K562 (cell line): ENCODE results near the gene NTN1. TPM values are rescaled to one million over a fixed set of nuclear protein-coding genes. Genes with fewer than 3 reads are reported as not detected.

Experiments
- ATAC-seq: fragments of 200-7000 bp; cut with Tn5 transposase; 3 replicates; pipeline ENCODE4 v1.9.1; 2020; ENCODE audit warnings: moderate library complexity
- BruUV-seq: library from RNA; stranded (reverse); fragments of 400-500 nt; replicated peaks from 2 replicates; lab custom pipeline; 2021; lab: Mats Ljungman, UMichigan
- CTCF ChIA-PET: fragments of 300-600 bp; formaldehyde crosslinking; extraction: SDS; loops from one replicate; lab custom pipeline; 2021; ENCODE audit warnings: low intra/inter-chr PET ratio; lab: Yijun Ruan, JAX
- POLR2A ChIA-PET: fragments of 300-600, 350-650 bp; sonication (Branson Sonifier 250); formaldehyde crosslinking; extraction: SDS; loops from one replicate; lab custom pipeline; 2021; ENCODE audit warnings: antibody characterized with exemption, inconsistent platforms; lab: Yijun Ruan, JAX
- DNase-seq, 4 experiments: peaks; one replicate each; pipeline versions ENCODE4 v3.0.0 to v3.0.0-alpha.2; 2011 to 2018; ENCODE audit warnings: low spot score in 3 of 4, mixed read lengths in 3 of 4; ENCODE audit errors: extremely low read depth in 1 of 4
- FAIRE-seq: peaks from 2 replicates; lab custom pipeline; 2011; peaks lifted over from hg19 to GRCh38; lab: Jason Lieb, UNC
- H2AFZ ChIP-seq: 2 replicates; pipeline ENCODE4 v1.6.0; 2011; ENCODE audit warnings: low read depth, low read length, control low read depth, inconsistent platforms
- H3K27ac ChIP-seq: fragments of 200-600 bp; 3 replicates; pipeline ENCODE4 v1.8.0; 2011; ENCODE audit warnings: low read depth, mild to moderate bottlenecking, control low read depth, inconsistent platforms, low read length, moderate library complexity, mixed read lengths; ENCODE audit errors: extremely low read depth
- H3K27me3 ChIP-seq, 2 experiments: fragments of 300-600 bp in 1 of 2; 2 replicates in 1 of 2; 3 replicates in 1 of 2; pipeline versions ENCODE4 v1.6.0 to v1.8.0; 2011; ENCODE audit warnings: inconsistent platforms in 2 of 2, low read length in 2 of 2, mild to moderate bottlenecking in 1 of 2, mixed read lengths in 1 of 2, moderate library complexity in 1 of 2; ENCODE audit not compliant: control insufficient read depth in 2 of 2, insufficient read depth in 2 of 2
- H3K36me3 ChIP-seq: fragments of 300-600 bp; 3 replicates; pipeline ENCODE4 v1.8.0; 2011; ENCODE audit warnings: mild to moderate bottlenecking, low read length, inconsistent platforms; ENCODE audit not compliant: control insufficient read depth, insufficient read depth
- H3K4me1 ChIP-seq, 2 experiments: fragments of 200-600 bp in 1 of 2; replicated peaks in 1 of 2; 2 replicates in 1 of 2; 3 replicates in 1 of 2; pipeline versions ENCODE4 v1.5.1 to v1.8.0; 2011; ENCODE audit warnings: inconsistent platforms in 2 of 2, low read length in 2 of 2, mild to moderate bottlenecking in 1 of 2, mixed read lengths in 1 of 2, moderate library complexity in 1 of 2; ENCODE audit not compliant: control insufficient read depth in 2 of 2, insufficient read depth in 2 of 2
- H3K4me2 ChIP-seq: 2 replicates; pipeline ENCODE4 v1.6.1; 2011; ENCODE audit warnings: low read length, control low read depth, inconsistent platforms, mixed read lengths; ENCODE audit not compliant: insufficient read depth
- H3K4me3 ChIP-seq: fragments of 200-600 bp; sonication (generic), shearing (Covaris generic); 2 replicates; pipeline ENCODE4 v1.5.1; 2016; ENCODE audit warnings: control low read depth, inconsistent platforms
- H3K79me2 ChIP-seq: fragments of 200-600 bp; 3 replicates; pipeline ENCODE4 v1.8.0; 2011; ENCODE audit warnings: low read length, inconsistent platforms; ENCODE audit not compliant: control insufficient read depth, insufficient read depth
- H3K9ac ChIP-seq, 2 experiments: 2 replicates each; pipeline versions ENCODE4 v1.6.0 to v1.6.1; 2011; ENCODE audit warnings: low read depth in 2 of 2, low read length in 2 of 2, control low read depth in 1 of 2, inconsistent platforms in 1 of 2, mild to moderate bottlenecking in 1 of 2, mixed read lengths in 1 of 2; ENCODE audit not compliant: insufficient read depth in 1 of 2
- H3K9me1 ChIP-seq: one replicate; pipeline ENCODE4 v1.6.0; 2011; ENCODE audit warnings: inconsistent platforms, mild to moderate bottlenecking, low read length, moderate library complexity; ENCODE audit not compliant: control insufficient read depth, insufficient read depth
- H3K9me3 ChIP-seq: replicated peaks from 2 replicates; pipeline ENCODE4 v1.5.1; 2011; ENCODE audit warnings: low read depth, low read length, inconsistent platforms; ENCODE audit not compliant: control insufficient read depth, insufficient read depth
- H4K20me1 ChIP-seq: replicated peaks from 2 replicates; pipeline ENCODE4 v1.6.1; 2011; ENCODE audit warnings: low read length, inconsistent platforms, mixed read lengths; ENCODE audit not compliant: control insufficient read depth, insufficient read depth
- ASH1L ChIP-seq: fragments of 450-650 bp; IDR thresholded peaks from 2 replicates; pipeline ENCODE4 v1.6.1; 2018; ENCODE audit warnings: borderline replicate concordance, mild to moderate bottlenecking, low read depth; ENCODE audit not compliant: partially characterized antibody
- CREB1 ChIP-seq, 2 experiments: sonication (generic) in 1 of 2; formaldehyde crosslinking in 1 of 2; IDR thresholded peaks; 2 replicates each; pipeline versions ENCODE4 v1.6.1 to v1.8.0; 2012 to 2022; ENCODE audit warnings: inconsistent platforms in 1 of 2, mild to moderate bottlenecking in 1 of 2, missing genetic modification reagents in 1 of 2, moderate library complexity in 1 of 2
- DIDO1 ChIP-seq: fragments of 450-650 bp; IDR thresholded peaks from 2 replicates; pipeline ENCODE4 v1.6.1; 2016; ENCODE audit warnings: low read depth, missing biosample characterization, missing genetic modification characterization
- NR1H2 ChIP-seq: sonication (generic); formaldehyde crosslinking; IDR thresholded peaks from 2 replicates; pipeline ENCODE4 v1.4.0; 2020; ENCODE audit warnings: mild to moderate bottlenecking, missing genetic modification reagents
- OTX1 ChIP-seq: fragments of 450-650 bp; formaldehyde crosslinking; IDR thresholded peaks from 2 replicates; pipeline ENCODE4 v1.4.0; 2022; ENCODE audit warnings: mild to moderate bottlenecking
- POLR2A ChIP-seq: fragments of 450-650 bp; conservative IDR thresholded peaks from 2 replicates; pipeline ENCODE4 v1.6.1; 2016
- SREBF1 ChIP-seq: fragments of 150-350 bp; IDR thresholded peaks from 2 replicates; pipeline ENCODE4 v1.6.1; 2014; ENCODE audit warnings: antibody characterized with exemption, low read depth, low read length, borderline replicate concordance
- TEAD4 ChIP-seq, 2 experiments: sonication (generic) in 1 of 2; formaldehyde crosslinking in 1 of 2; IDR thresholded peaks; 2 replicates each; pipeline versions ENCODE4 v1.6.1 to v1.8.0; 2012 to 2022; ENCODE audit warnings: borderline replicate concordance in 1 of 2, inconsistent platforms in 1 of 2, low read length in 1 of 2, mild to moderate bottlenecking in 1 of 2, missing genetic modification reagents in 1 of 2
- XRCC3 ChIP-seq: fragments of 450-650 bp; IDR thresholded peaks from 2 replicates; pipeline ENCODE4 v1.6.1; 2017; ENCODE audit warnings: mild to moderate bottlenecking, moderate library complexity
- WGBS: fragments of 100-300 bp; shearing (Covaris generic); methylation state at CpG from one replicate; pipeline ENCODE4 v1.1.6; 2016; ENCODE audit warnings: low coverage, mixed read lengths; ENCODE audit not compliant: insufficient coverage; ENCODE audit errors: missing lambda C conversion rate; 5-methylcytosine and 5-hydroxymethylcytosine counted together
- in situ Hi-C: fragments of 300-500 bp; cut with MboI; formaldehyde crosslinking; loops from 4 replicates; pipeline ENCODE4 v1.15.0; 2018; ENCODE audit warnings: inconsistent platforms, mixed read lengths
- intact Hi-C: fragments of 100-400 bp; cut with micrococcal nuclease; formaldehyde crosslinking; loops from 2 replicates; pipeline ENCODE4 v1.14.2; 2022
- polyA plus RNA-seq, 8 experiments: library from polyadenylated mRNA; depleted of rRNA in 4 of 8; stranded (reverse) in 5 of 8; unstranded in 3 of 8; fragments of >200 nt; fragmentation: Nextera tagmentation in 2 of 8; fragmentation: Illumina TruSeq in 1 of 8; extraction: Ambion mirVana in 2 of 8; extraction: Trizol in 1 of 8; gene quantifications; 2 replicates each; pipeline versions ENCODE4 v1.2.1 to v1.2.3, GENCODE V29; 2011 to 2014; ENCODE audit warnings: inconsistent platforms in 1 of 8, missing spikeins in 1 of 8
- total RNA-seq, 7 experiments: library from RNA; depleted of rRNA in 6 of 7; stranded (reverse); fragments of >200 nt in 6 of 7; fragmentation: Illumina TruSeq in 2 of 7; extraction: Trizol in 2 of 7; gene quantifications; 2 replicates each; pipeline versions ENCODE4 v1.2.1 to v1.2.3, GENCODE V29; 2011 to 2021; ENCODE audit warnings: low replicate concordance in 1 of 7
- TF ChIP-seq, protein P1 (sequence below): sonication (generic); formaldehyde crosslinking; IDR thresholded peaks from 2 replicates; pipeline ENCODE4 v1.8.0; 2022; ENCODE audit warnings: missing genetic modification reagents, mild to moderate bottlenecking, moderate library complexity, borderline replicate concordance
- TF ChIP-seq, protein P2 (sequence below): sonication (generic); formaldehyde crosslinking; IDR thresholded peaks from 2 replicates; pipeline ENCODE4 v1.4.0; 2020; ENCODE audit warnings: mild to moderate bottlenecking, missing genetic modification reagents
- TF ChIP-seq, protein P3 (sequence below): fragments of 200-800 bp; sonication (Bioruptor generic); IDR thresholded peaks from 2 replicates; pipeline ENCODE4 v1.6.1; 2017; ENCODE audit warnings: missing genetic modification characterization, missing compliant biosample characterization

The NTN1 gene
- total and polyA plus RNA-seq, 9 of the 15 experiments (the other 6 are each of a cell fraction or from before 2014, with no cell fraction given), result 0.02 TPM; not detected in 8

DNA sequence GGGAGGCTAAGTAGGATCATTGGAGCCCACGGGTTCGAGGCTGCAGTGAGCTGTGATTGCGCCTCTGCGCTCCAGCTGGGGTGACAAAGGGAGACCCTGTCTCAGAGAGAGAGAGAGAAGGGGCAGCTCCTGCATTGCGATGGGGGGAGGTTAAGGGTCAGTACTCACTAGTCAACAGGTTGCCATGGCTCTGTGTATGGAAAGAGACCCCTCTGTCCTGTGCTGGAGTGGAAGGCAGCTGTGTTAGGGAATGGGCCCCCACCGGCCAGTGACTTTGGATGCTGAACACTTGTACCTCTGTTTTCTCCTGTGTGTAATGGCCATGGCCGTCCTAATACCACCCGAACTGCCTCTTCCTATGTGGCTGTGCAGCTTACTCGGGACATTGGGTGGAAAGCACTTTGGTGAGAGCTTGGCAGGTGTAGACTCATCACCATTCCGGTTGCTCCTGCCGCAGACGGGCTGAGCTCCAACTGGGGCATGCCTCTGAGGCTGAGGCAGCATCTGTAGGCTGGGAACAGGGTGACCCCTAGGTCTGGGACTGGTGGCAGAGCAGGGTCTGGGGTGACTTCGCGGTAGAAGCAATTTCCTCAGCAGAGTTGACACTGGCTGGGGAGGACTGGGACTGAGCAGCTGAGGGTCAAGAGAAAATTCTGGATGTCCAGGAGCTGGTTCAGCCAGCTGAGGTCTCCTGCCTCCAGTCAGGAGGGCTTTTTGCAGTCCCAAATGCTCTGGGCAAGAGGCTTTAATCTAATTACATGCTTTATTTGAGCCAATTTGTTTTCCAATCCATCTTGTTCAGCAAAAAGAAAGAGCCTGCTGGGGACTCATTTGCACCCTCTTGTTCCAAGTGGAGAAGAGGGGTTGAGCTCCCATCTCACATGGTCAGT lies 184.5 kb downstream of the NTN1 start:
- POLR2A ChIA-PET, result no interaction called here
- DNase-seq (no peak), ATAC-seq (no peak), FAIRE-seq (no peak)
- Histone ChIP-seq H3K4me3 (no peak overlapping the region), H3K27me3 (peaks cover 2 to 17% of the 10 kb centered on the region in 2 experiments; a peak in 2 of 5 replicates), H3K9me1 (no peaks in the 10 kb centered on the region), H3K27ac (no peak overlapping the region), H4K20me1 (no peaks in the 10 kb centered on the region), H2AFZ (no peak overlapping the region), H3K4me2 (no peak overlapping the region), H3K9ac (no peak overlapping the region), H3K36me3 (no peaks in the 10 kb centered on the region), H3K9me3 (no peaks in the 10 kb centered on the region), H3K4me1 (no peaks in the 10 kb centered on the region), H3K79me2 (no peaks in the 10 kb centered on the region)
- in situ Hi-C loops (no loop called here), intact Hi-C loops (no loop called here)
- BruUV-seq, result no TSS peak
- WGBS, result 0% methylated on average over 9 of the region's 14 CpGs
- CTCF ChIA-PET, result no interaction called here
- TF ChIP-seq, protein P1, sequence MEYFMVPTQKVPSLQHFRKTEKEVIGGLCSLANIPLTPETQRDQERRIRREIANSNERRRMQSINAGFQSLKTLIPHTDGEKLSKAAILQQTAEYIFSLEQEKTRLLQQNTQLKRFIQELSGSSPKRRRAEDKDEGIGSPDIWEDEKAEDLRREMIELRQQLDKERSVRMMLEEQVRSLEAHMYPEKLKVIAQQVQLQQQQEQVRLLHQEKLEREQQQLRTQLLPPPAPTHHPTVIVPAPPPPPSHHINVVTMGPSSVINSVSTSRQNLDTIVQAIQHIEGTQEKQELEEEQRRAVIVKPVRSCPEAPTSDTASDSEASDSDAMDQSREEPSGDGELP (CRISPR knock-in tag), result no peak
- TF ChIP-seq OTX1 (CRISPR knock-in tag) (no peak), NR1H2 (no peak), XRCC3 (no peak), TEAD4 (IDR thresholded peaks at IDR 0.05; ENCODE audit: low read length) (no peak), TEAD4 (CRISPR knock-in tag; IDR thresholded peaks at IDR 0.05; ENCODE audit: borderline replicate concordance) (no peak), ASH1L (no peak), POLR2A (no peak), SREBF1 (no peak), DIDO1 (tag) (no peak), CREB1 (IDR thresholded peaks at IDR 0.05) (no peak), CREB1 (CRISPR knock-in tag; IDR thresholded peaks at IDR 0.05) (no peak)
- TF ChIP-seq, protein P2, sequence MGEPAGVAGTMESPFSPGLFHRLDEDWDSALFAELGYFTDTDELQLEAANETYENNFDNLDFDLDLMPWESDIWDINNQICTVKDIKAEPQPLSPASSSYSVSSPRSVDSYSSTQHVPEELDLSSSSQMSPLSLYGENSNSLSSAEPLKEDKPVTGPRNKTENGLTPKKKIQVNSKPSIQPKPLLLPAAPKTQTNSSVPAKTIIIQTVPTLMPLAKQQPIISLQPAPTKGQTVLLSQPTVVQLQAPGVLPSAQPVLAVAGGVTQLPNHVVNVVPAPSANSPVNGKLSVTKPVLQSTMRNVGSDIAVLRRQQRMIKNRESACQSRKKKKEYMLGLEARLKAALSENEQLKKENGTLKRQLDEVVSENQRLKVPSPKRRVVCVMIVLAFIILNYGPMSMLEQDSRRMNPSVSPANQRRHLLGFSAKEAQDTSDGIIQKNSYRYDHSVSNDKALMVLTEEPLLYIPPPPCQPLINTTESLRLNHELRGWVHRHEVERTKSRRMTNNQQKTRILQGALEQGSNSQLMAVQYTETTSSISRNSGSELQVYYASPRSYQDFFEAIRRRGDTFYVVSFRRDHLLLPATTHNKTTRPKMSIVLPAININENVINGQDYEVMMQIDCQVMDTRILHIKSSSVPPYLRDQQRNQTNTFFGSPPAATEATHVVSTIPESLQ (CRISPR knock-in tag), result no peak
- TF ChIP-seq, protein P3, sequence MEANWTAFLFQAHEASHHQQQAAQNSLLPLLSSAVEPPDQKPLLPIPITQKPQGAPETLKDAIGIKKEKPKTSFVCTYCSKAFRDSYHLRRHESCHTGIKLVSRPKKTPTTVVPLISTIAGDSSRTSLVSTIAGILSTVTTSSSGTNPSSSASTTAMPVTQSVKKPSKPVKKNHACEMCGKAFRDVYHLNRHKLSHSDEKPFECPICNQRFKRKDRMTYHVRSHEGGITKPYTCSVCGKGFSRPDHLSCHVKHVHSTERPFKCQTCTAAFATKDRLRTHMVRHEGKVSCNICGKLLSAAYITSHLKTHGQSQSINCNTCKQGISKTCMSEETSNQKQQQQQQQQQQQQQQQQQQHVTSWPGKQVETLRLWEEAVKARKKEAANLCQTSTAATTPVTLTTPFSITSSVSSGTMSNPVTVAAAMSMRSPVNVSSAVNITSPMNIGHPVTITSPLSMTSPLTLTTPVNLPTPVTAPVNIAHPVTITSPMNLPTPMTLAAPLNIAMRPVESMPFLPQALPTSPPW (CRISPR knock-in tag), result no peak
